Posterior vena cava (tissue), 2 donors: ENCODE results near the gene AK6. TPM values are rescaled to one million over a fixed set of nuclear protein-coding genes. Genes with fewer than 3 reads are reported as not detected.
"Not testable (repeated sequence)": the region's sequence is repeated elsewhere in the genome, so short reads cannot be mapped to it uniquely, and the experiment has no call there.

ENCODE experiments used
- DNase-seq: peaks from one replicate; pipeline ENCODE4 v3.0.0-alpha.2; 2020; ENCODE audit warnings: low spot score
- intact Hi-C, 2 donors: fragments of 100-400 bp; cut with DNase I; formaldehyde crosslinking; loops; one replicate each; pipeline versions ENCODE4 v1.14.1 to v1.14.2; 2022 to 2023
- total RNA-seq, 2 donors: library from RNA; stranded (reverse); fragmentation: NEBNext Ultra II Directional; extraction: Animal tissue kit (Norgen Biotek cat#: 25700); gene quantifications; one replicate each; pipeline ENCODE4 v1.2.1, GENCODE V29; 2021
- donor health status: DM: yes; HTN: yes; CAD: no.
- donor health status: DM: yes; HTN: yes; CAD: no.

Gene AK6
- total RNA-seq, 2 donors from 2014 or later, result 31.9 to 36.1 TPM

- DNase-seq, result no peak
- intact Hi-C loops, result no loop called here
Measured at GRCh38 chr5:69350664-69351063, 18.7 kb downstream of the AK6 start.

DNA sequence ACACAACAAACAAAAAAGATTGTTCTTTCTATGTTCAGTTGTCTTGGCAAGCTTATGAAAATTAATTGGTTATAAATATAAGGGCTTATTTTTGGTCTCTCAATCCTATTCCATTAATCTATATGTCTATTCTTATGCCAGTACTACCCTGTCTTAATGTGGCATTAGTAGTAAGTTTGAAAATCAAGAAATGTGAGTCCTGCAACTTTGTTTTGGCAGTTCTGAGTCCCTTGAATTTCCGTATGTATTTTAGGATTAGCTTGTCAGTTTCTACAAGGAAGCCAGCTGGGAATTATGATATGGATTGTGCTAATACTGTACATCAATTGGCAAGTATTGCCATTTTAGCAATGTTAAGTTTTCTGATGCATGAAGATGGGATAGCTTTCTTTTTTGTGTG is 26.2 kb downstream of the AK6 start:
- DNase-seq, result no peak
- intact Hi-C loops, result no loop called here

DNA sequence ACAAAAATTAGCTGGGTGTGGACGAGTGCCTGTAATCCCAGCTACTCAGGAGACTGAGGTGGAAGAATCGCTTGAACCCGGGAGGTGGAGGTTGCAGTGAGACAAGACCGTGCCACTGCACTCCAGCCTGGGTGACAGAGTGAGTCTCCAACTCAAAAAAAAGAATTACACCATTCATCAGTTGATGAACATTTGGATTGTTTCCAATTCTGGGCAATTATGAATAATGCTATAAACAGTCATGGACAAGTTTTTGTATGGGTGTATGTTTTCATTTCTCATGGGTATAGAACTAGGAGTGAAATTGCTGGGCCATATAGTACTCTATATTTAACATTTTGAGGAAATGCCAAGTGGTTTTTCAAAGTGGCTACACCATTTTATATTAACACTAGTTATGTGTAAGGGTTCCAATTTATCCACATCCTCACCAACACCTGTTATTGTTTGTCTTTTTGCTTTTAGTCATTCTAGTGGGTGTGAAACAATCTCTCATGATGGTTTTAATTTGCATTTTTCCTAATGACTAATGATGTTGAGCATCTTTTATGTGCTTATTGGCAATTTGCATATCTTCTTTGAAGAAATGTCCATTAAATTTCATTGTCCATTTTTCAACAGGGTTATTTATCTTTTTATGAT is 27.7 kb downstream of the AK6 start:
- DNase-seq, result no peak
- intact Hi-C loops, result no loop called here

GRCh38 chr5:69335341-69335935 is 33.9 kb downstream of the AK6 start:
- intact Hi-C loops, result loop anchor here in 1 of 2 donors (10.0 kb wide), 1 partner anchor 291 kb away; no protein-coding TSS in a partner anchor
- no peak for DNase-seq

- DNase-seq, result peak; percentile 95
- intact Hi-C loops, result loop anchor here in 1 of 2 donors (10.0 kb wide), 1 partner anchor 290 kb away; no protein-coding TSS in a partner anchor
Measured at GRCh38 chr5:69334793-69335268, 34.5 kb downstream of the AK6 start.

DNA sequence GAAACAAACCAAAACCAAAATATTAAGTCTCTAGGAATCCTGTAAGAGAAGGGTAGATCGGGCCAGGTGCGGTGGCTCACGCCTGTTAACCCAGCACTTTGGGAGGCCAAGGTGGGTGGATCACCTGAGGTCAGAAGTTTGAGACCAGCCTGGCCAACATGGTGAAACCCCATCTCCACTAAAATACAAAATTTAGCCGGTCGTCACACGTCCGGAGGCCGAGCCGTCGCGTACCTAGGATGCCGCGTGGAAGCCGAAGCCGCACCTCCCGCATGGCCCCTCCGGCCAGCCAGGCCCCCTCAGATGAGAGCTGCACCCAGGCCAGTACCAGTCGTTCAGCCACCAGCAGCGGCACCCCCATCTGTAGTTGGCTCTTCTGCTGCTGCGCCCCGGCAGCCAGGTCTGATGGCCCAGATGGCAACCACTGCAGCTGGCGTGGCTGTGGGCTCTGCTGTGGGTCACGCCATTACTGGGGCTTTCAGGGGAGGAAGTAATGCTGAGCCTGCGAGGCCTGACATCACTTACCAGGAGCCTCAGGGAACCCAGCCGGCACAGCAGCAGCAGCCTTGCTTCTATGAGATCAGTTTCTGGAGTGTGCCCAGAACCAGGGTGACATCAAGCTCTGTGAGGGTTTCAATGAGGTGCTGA is 35.5 kb downstream of the AK6 start:
- intact Hi-C loops, result loop anchor here in 1 of 2 donors (10.0 kb wide), 1 partner anchor 289 kb away; no protein-coding TSS in a partner anchor
- not testable (repeated sequence) for DNase-seq

GRCh38 chr5:69331528-69332445 is 37.5 kb downstream of the AK6 start:
- intact Hi-C loops, result loop anchor here in 1 of 2 donors (10.0 kb wide), 1 partner anchor 287 kb away; no protein-coding TSS in a partner anchor
- DNase-seq, result no peak

DNA sequence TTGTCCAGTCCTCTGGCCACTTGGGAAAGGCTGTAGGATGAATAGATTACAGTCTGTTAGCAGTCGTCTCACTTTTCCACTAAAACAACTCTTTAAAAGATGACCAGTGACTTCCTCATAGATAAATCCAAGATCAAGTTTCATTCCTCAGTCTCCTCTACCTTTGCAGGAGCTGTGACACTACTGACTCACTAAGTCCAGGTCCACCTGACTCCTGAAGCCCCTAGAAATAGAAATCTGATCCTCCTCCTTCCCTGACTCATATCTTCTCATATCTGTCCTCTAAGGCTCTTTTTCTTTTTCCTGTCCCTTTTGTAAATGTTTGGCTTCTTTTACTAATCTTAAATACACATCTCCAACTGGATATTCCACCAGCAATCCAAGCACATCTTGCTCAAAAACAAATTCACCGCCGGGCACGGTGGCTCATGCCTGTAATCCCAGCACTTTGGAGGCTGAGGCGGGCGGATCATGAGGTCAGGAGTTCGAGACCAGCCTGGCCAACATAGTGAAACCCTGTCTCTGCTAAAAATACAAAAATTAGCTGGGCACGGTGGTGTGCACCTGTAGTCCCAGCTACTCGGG is 39.3 kb downstream of the AK6 start:
- intact Hi-C loops, result loop anchor here in 1 of 2 donors (10.0 kb wide), 1 partner anchor 285 kb away; no protein-coding TSS in a partner anchor
- peak; percentile 18 for DNase-seq

- intact Hi-C loops, result no loop called here
- no peak for DNase-seq
Measured at GRCh38 chr5:69326365-69326764, 43.0 kb downstream of the AK6 start.

GRCh38 chr5:69317391-69317790 is 51.9 kb downstream of the AK6 start:
- DNase-seq, result no peak
- intact Hi-C loops, result no loop called here

DNA sequence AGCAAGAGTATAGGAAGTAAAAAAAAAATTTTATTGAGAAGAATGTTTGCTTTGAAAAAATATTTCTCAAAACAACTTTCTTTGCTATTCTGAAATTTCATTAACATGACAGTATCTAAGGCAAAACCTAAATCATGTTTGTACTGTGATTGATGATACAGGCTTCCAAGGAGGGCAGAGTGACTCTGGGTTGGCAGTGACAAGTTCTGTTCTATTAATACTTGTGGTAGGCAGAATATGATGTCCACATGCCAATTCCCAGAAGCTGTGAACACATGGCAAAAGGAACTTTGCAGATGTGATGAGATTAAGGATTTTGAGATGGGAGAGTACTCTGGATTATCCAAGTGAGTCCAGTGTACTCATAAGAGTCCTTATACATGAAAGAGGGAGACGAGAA is 53.3 kb downstream of the AK6 start:
- DNase-seq, result no peak
- intact Hi-C loops, result no loop called here

- DNase-seq, result no peak
- intact Hi-C loops, result no loop called here
Measured at GRCh38 chr5:69313428-69313827, 55.9 kb downstream of the AK6 start.

- intact Hi-C loops, result no loop called here
- no peak for DNase-seq
Measured at GRCh38 chr5:69312459-69313160, 56.7 kb downstream of the AK6 start.

DNA sequence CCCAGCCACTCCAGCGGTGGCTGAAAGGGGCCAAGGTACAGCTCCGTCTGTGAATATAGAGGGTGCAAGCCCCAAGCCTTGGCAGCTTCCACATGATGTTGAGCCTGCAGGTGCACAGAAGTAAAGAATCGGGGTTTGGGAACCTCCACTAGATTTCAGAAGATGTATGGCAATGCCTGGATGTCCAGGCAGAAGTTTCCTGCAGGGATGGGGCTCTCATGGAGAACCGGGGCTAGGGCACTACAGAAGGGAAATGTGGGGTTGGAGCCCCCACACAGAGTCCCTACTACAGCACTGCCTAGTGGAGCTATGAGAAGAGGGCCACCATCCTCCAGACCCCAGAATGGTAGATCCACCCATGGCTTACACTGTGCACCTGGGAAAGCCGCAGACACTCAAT is 59.9 kb downstream of the AK6 start:
- no peak for DNase-seq
- intact Hi-C loops, result no loop called here

DNA sequence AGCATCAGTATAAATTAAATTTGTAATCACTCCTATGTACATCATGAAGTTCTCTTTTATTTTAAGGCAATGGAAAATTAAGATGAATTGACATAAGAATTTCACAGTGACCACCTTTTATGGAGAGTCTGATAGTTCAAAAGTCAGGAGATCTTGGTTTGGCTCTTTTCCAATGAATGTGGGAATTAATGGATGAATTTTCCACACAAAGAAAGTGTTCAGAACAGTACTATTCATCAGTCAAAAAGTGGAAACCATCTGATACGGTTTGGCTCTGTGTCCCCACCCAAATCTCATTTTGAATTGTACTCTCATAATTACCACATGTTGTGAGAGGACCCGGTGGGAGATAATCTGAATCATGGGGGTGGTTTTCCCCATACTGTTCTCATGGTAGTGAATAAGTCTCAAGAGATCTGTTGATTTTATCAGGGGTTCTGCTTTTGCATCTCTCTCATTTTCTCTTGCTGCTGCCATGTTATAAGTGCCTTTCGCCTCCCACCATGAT is 61.2 kb downstream of the AK6 start:
- no peak for DNase-seq
- intact Hi-C loops, result no loop called here

GRCh38 chr5:69305512-69305911 is 63.8 kb downstream of the AK6 start:
- intact Hi-C loops, result no loop called here
- peak; percentile 38 for DNase-seq
